Measurements from ENCODE around the gene WFIKKN1. TPM values are rescaled to one million over a fixed set of nuclear protein-coding genes. Genes with fewer than 3 reads are reported as not detected.

Gene WFIKKN1
- total RNA-seq, 2 donors from 2014 or later, result 0.80 to 1.1 TPM

DNA sequence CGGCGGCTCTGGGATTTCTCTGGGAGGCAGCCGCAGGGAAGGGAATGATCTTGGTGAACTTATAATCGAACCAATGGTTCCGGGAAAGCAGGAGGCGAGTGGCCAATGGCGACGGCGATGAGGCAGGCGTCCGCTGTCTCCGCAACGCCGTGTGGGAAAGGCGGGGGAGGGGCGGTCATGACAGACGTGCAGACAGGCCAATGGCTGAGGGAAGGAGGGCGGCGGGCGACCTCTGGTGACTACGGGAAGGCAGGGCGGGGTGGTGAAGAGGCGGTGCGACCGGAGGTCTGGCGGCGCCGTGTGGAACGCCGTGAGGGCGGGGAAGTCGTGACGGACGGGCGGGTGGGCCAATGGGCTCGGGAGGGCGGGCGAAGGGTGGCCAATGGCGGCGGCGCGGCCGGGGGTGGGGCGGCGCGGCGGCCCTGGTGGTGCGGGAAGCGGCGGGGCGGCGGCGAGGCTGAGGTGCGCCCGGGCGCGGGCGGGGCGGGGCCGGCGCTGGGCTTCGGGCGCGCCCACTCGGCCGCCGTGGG is 41.1 kb upstream of the WFIKKN1 start, which contains the start of gene RAB40C:
Gene RAB40C (plus strand): TSS at position 409 of the 530 bp plus-strand sequence. CDS start 226 bp downstream, outside the sequence.
- peaks cover 25% of the 10 kb centered on the region for H3K4me1 ChIP-seq
- H3K27me3 ChIP-seq, result no peaks in the 10 kb centered on the region

GRCh38 chr16:590188-590814 is 40.5 kb upstream of the WFIKKN1 start:
- TF ChIP-seq, protein P1, sequence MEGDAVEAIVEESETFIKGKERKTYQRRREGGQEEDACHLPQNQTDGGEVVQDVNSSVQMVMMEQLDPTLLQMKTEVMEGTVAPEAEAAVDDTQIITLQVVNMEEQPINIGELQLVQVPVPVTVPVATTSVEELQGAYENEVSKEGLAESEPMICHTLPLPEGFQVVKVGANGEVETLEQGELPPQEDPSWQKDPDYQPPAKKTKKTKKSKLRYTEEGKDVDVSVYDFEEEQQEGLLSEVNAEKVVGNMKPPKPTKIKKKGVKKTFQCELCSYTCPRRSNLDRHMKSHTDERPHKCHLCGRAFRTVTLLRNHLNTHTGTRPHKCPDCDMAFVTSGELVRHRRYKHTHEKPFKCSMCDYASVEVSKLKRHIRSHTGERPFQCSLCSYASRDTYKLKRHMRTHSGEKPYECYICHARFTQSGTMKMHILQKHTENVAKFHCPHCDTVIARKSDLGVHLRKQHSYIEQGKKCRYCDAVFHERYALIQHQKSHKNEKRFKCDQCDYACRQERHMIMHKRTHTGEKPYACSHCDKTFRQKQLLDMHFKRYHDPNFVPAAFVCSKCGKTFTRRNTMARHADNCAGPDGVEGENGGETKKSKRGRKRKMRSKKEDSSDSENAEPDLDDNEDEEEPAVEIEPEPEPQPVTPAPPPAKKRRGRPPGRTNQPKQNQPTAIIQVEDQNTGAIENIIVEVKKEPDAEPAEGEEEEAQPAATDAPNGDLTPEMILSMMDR (IDR thresholded peaks at IDR 0.05), result no peak
- Histone ChIP-seq H3K36me3 (no peaks in the 10 kb centered on the region), H3K27ac (peak overlapping the region; percentile 79), H3K4me1 (peaks cover 25% of the 10 kb centered on the region), H3K9ac (ENCODE audit: low read depth in 2 of 2, low read length in 2 of 2) (peak overlapping the region; percentile 86 to 96), H3K4me3 (peak overlapping the region; percentile 84), H3K9me3 (no peaks in the 10 kb centered on the region), H3K27me3 (no peaks in the 10 kb centered on the region)
- no peak for DNase-seq
- intact Hi-C loops (cut with DNase I), result no loop called here

More for the DNA sequence above, 41.1 kb upstream of the WFIKKN1 start, which contains the start of gene RAB40C:
- peak within 1 kb of the TSS; percentile 97 for H3K27ac ChIP-seq
- no peaks in the 10 kb centered on the region for H3K9me3 ChIP-seq
- intact Hi-C loops (cut with DNase I), result no loop called here
- peak; percentile 99 for DNase-seq
- peak within 1 kb of the TSS; percentile 86 to 96 for H3K9ac ChIP-seq (ENCODE audit: low read depth in 2 of 2, low read length in 2 of 2)
- TF ChIP-seq, protein P1 (IDR thresholded peaks at IDR 0.05), result no peak
- H3K4me3 ChIP-seq, result peak within 1 kb of the TSS; percentile 84
- no peaks in the 10 kb centered on the region for H3K36me3 ChIP-seq

GRCh38 chr16:590815-591200 is 40.0 kb upstream of the WFIKKN1 start:
- H3K9me3 ChIP-seq, result no peaks in the 10 kb centered on the region
- TF ChIP-seq, protein P1 (IDR thresholded peaks at IDR 0.05), result no peak
- H3K36me3 ChIP-seq, result no peaks in the 10 kb centered on the region
- no peak overlapping the region for H3K27ac ChIP-seq
- no peak for DNase-seq
- H3K4me1 ChIP-seq, result peaks cover 25% of the 10 kb centered on the region
- peak overlapping the region; percentile 86 to 96 for H3K9ac ChIP-seq (ENCODE audit: low read depth in 2 of 2, low read length in 2 of 2)
- H3K4me3 ChIP-seq, result peak overlapping the region; percentile 84
- intact Hi-C loops (cut with DNase I), result no loop called here
- H3K27me3 ChIP-seq, result no peaks in the 10 kb centered on the region

GRCh38 chr16:591231-591630 is 39.6 kb upstream of the WFIKKN1 start:
- DNase-seq, result no peak
- Histone ChIP-seq H3K9ac (ENCODE audit: low read depth in 2 of 2, low read length in 2 of 2) (peak overlapping the region; percentile 86 to 96), H3K27ac (no peak overlapping the region), H3K36me3 (no peaks in the 10 kb centered on the region), H3K27me3 (no peaks in the 10 kb centered on the region), H3K4me1 (peaks cover 25% of the 10 kb centered on the region), H3K4me3 (peak overlapping the region; percentile 84), H3K9me3 (no peaks in the 10 kb centered on the region)
- TF ChIP-seq, protein P1 (IDR thresholded peaks at IDR 0.05), result no peak
- intact Hi-C loops (cut with DNase I), result no loop called here

DNA sequence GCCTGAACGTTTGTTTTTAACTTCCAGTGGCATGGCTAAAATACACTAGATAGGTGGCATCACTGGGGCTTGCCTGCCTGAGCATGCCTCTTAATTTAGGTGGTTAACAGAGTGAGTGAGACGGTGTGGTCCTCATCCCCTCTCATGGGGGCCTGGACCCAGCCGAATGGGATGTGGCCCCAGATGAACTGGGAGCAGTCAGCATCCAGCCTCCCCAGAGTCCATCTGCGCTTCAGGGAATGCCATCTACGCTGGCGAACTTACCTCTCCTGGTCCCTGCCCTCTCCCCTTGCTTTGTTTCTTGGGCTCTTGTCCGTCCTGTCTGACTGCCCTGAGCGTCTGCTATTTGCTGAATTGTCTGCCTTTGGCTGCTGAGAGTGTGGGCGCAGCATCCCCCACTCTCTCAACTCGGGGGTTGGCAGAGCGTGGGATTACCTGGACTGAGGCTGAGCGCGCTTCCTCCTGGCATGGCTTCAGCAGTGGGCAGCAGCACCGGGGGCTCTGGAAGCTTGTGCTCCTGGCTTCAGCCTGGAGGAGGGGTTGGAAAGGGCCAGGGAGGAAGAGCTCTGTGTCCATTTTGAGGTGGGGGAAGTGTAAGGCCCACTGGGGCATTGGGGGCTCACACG is 38.8 kb upstream of the WFIKKN1 start:
- H3K9me3 ChIP-seq, result no peaks in the 10 kb centered on the region
- no peaks in the 10 kb centered on the region for H3K36me3 ChIP-seq
- peaks cover 25% of the 10 kb centered on the region for H3K4me1 ChIP-seq
- peak overlapping the region; percentile 96 for H3K27ac ChIP-seq
- no peak for DNase-seq
- TF ChIP-seq, protein P1 (IDR thresholded peaks at IDR 0.05), result no peak
- peak overlapping the region; percentile 46 to 69 for H3K9ac ChIP-seq (ENCODE audit: low read depth in 2 of 2, low read length in 2 of 2)
- no peaks in the 10 kb centered on the region for H3K27me3 ChIP-seq
- intact Hi-C loops (cut with DNase I), result no loop called here
- no peak overlapping the region for H3K4me3 ChIP-seq

Measured in colonic mucosa (tissue), 4 donors.